Fibroblast of gingiva (primary cell): ENCODE results near the gene ZFAND6.
A peak's percentile ranks its signal among the peaks of the same experiment; 100 is the strongest.

Experiments used
- DNase-seq: peaks from one replicate; pipeline ENCODE4 v3.0.0-alpha.2; 2011; ENCODE audit warnings: low read depth

Gene ZFAND6

DNA sequence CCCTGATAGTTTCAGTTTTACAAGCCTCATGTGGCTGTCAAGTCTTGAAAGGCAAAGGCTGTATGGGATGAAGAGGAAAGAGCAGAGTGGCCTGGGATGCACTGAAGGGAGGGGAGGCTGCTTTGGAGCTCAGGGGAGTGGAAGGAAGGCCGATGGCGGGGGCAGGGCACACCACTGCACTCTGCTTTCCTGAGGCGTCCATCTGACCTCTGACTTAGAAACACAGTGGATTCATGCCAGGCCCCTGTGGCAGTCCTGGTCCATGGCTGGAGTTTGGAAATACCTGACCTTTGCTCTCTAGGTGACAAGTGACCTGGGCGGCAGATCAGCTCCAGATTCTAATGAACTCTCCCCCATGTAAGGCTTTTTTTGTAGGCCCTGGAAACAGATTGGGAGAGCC lies 112.3 kb downstream of the ZFAND6 start:
- DNase-seq = no peak

GRCh38 chr15:80172401-80172800 lies 112.9 kb downstream of the ZFAND6 start:
- DNase-seq = no peak

GRCh38 chr15:80173022-80173759 lies 113.7 kb downstream of the ZFAND6 start:
- peak; percentile 80 for DNase-seq

GRCh38 chr15:80174017-80174746 lies 114.7 kb downstream of the ZFAND6 start:
- DNase-seq = peak; percentile 90

DNA sequence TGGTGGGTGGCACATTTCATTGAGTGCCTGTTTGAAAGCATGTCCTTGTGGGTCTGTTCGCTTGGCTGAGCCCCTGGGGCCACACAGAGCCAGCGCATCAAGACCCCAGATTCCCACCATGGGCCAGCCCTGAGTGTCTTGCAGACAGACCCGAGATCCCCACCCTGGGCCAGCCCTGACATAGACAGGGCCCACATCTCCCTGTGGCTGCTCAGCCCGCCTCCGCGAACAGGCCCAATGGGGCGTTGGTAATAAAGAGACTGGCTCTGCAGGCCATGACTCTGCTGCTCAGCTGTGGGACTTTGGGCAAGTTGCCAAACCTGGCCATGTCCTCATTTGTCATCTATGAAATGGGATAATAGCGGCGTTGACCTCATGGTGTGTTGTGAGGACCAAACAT lies 116.0 kb downstream of the ZFAND6 start:
- DNase-seq = no peak

GRCh38 chr15:80176443-80176842 lies 117.0 kb downstream of the ZFAND6 start:
- DNase-seq = no peak

GRCh38 chr15:80177156-80177555 lies 117.7 kb downstream of the ZFAND6 start:
- DNase-seq = peak; percentile 47

DNA sequence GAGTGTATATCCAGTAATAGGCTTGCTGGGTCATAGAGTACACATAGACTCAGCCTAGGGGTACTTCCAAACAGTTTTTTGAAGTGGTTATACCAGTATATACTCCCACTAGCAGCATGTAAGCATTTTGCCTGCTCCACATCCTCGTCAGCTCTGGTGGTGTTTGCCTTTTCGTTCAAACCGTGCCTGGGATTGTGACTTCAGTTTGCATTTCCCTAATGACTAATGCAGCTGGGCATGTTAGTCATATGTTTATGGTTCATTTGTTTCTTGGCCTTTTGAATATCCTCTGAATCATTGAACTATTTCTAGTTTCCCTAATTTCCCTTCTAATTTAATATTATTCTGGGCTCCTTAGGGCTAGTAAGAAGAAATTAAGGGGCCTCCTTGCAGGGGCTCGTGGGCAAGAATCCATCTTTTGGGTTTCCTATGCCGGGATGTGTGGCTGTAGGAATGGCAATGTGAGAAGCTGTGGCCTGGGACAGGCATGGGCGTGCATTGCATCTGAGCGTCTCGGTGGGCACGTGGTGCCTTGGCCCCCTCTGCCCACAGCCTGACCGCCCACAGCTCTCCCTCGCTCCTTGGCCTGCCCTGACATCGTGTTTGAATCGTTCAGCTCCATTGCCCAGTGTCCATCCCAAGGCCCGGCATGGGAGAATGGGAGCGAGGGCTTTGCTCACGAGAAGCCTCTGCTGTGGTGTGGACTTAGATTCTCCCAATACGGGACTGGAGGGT lies 119.7 kb downstream of the ZFAND6 start:
- DNase-seq = peak; percentile 83

- no peak for DNase-seq
These were observed 120.5 kb downstream of the ZFAND6 start for GRCh38 chr15:80179935-80180334.

DNA sequence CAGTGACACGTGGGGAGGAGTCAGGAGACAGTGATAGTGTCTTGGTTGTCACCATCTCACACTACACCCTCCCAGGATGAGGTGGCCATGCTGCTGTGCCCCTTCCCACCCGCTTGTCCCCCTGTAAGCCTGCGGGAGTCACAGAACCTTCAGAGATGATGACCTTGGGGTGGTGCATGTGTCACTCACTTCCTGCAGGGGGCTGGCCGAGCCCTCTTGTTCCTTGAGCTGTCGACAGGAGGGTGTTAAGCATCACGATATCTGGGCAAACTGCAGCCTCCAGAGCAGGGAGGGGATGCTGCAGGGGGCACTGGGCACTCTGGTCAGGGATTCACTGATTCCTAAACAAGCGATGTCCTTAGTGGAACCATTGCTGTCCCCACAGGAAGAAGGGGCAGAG lies 121.0 kb downstream of the ZFAND6 start:
- no peak for DNase-seq

DNA sequence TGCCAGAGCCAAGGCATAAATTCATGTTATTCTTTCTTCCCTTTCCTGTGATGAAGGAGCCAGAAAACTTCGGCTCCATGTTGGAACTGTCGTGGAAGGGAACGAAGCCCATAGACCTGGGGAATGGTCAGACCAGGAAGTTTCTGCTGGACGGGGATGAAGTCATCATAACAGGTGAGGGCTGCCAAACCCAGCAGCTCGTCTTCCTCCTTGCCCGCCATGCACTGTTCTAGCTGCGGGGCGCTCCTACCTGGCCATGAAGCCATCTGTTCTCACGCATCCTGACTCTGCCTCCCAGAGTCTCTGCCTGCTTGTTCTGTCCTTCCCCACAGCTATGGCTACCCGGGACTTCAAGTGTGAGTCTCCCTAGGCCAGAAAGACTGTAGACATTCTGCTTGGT lies 121.5 kb downstream of the ZFAND6 start:
- no peak for DNase-seq

GRCh38 chr15:80182611-80183261 lies 123.3 kb downstream of the ZFAND6 start:
- DNase-seq = peak; percentile 87

GRCh38 chr15:80183306-80183705 lies 123.8 kb downstream of the ZFAND6 start:
- no peak for DNase-seq

DNA sequence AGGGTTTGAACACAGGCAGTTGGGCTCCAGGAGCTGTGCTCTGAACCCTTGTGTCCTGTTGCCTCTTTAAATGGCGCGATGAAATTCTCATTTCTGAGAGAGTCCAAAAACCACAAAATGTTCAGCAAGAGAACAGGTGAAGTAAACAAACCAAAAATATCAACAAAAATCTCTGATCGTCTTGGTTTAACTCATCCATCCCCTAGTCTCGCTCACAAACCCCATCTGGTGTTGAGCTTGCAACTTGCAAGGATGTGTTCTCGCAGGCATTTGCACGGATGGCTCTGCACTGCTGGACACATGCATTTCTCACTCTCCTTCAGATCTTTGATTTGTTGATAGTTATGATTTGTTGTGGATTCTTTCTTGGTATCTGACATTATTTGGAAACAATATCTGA lies 124.4 kb downstream of the ZFAND6 start:
- no peak for DNase-seq

DNA sequence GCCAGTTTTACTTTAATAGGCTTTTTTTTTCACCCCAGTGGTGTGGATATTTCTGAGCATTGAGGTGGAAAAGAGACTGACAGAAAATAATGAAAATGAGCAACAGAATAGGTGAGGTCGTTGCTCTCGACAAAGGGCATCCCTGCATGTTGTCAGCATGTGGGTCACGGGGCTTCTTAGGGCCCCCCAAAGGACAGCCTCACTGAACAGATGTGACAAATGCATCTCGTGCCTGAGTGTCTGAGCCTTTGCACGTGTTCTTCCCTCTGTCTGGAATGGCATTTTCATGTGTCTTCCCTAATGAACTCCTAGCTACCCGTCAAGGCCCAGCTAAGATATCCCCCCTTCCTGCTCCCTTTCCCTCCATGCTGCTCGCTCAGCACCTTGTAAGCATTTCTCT lies 125.1 kb downstream of the ZFAND6 start:
- no peak for DNase-seq

- no peak for DNase-seq
These were observed 125.7 kb downstream of the ZFAND6 start for GRCh38 chr15:80185152-80185551.

GRCh38 chr15:80186066-80186465 lies 126.6 kb downstream of the ZFAND6 start:
- DNase-seq = no peak

GRCh38 chr15:80186597-80186996 lies 127.1 kb downstream of the ZFAND6 start:
- DNase-seq = no peak
